ENCODE measurements around the gene HOXA7. TPM values are rescaled to one million over a fixed set of nuclear protein-coding genes. Genes with fewer than 3 reads are reported as not detected.

HOXA7 gene
- total RNA-seq, 1 donor from 2014 or later, result 12.0 TPM

- intact Hi-C loops (cut with DNase I), result loop anchor here (2.0 to 5.0 kb wide), 3 partner anchors 15 to 98 kb away; no protein-coding TSS in a partner anchor
- Histone ChIP-seq H3K27me3 (no peaks in the 10 kb centered on the region), H3K4me3 (peak overlapping the region; percentile 87), H3K9me3 (no peaks in the 10 kb centered on the region), H3K4me1 (peaks cover 0 to 2% of the 10 kb centered on the region in 2 donors), H3K27ac (peak overlapping the region; percentile 86 to 89), H3K36me3 (no peaks in the 10 kb centered on the region)
- DNase-seq (ENCODE audit: low spot score in 2 of 2), result peak in 1 of 2 donors; percentile 72
- TF ChIP-seq CTCF (IDR thresholded peaks at IDR 0.05), result peak in 1 of 3 experiments; percentile 46
These were observed 26.5 kb downstream of the HOXA7 start for GRCh38 chr7:27129729-27130539.

GRCh38 chr7:27128776-27129728 is 27.4 kb downstream of the HOXA7 start:
- Histone ChIP-seq H3K36me3 (no peaks in the 10 kb centered on the region), H3K4me3 (peak overlapping the region; percentile 87), H3K4me1 (peaks cover 0 to 2% of the 10 kb centered on the region in 2 donors), H3K27me3 (no peaks in the 10 kb centered on the region), H3K9me3 (no peaks in the 10 kb centered on the region), H3K27ac (peak overlapping the region; percentile 86 to 89)
- intact Hi-C loops (cut with DNase I), result no loop called here
- DNase-seq (ENCODE audit: low spot score in 2 of 2), result peak in 1 of 2 donors; percentile 64
- TF ChIP-seq CTCF (IDR thresholded peaks at IDR 0.05), result no peak

- Histone ChIP-seq H3K27me3 (no peaks in the 10 kb centered on the region), H3K4me1 (peaks cover 0 to 2% of the 10 kb centered on the region in 2 donors), H3K9me3 (no peaks in the 10 kb centered on the region), H3K27ac (peak overlapping the region; percentile 86 to 89), H3K4me3 (peak overlapping the region in 1 of 2 donors; percentile 87), H3K36me3 (no peaks in the 10 kb centered on the region)
- intact Hi-C loops (cut with DNase I), result no loop called here
- peak in 1 of 2 donors; percentile 54 for DNase-seq (ENCODE audit: low spot score in 2 of 2)
- no peak for TF ChIP-seq CTCF (IDR thresholded peaks at IDR 0.05)
These were observed 28.4 kb downstream of the HOXA7 start for GRCh38 chr7:27128034-27128433.

- Histone ChIP-seq H3K4me1 (peaks cover 0 to 2% of the 10 kb centered on the region in 2 donors), H3K27me3 (no peaks in the 10 kb centered on the region), H3K9me3 (no peaks in the 10 kb centered on the region), H3K36me3 (no peaks in the 10 kb centered on the region), H3K27ac (no peak overlapping the region), H3K4me3 (no peak overlapping the region)
- intact Hi-C loops (cut with DNase I), result no loop called here
- TF ChIP-seq CTCF (IDR thresholded peaks at IDR 0.05), result no peak
- no peak for DNase-seq (ENCODE audit: low spot score in 2 of 2)
These were observed 29.7 kb downstream of the HOXA7 start for GRCh38 chr7:27126596-27127327.

- Histone ChIP-seq H3K4me1 (peaks cover 0 to 2% of the 10 kb centered on the region in 2 donors), H3K36me3 (no peaks in the 10 kb centered on the region), H3K9me3 (no peaks in the 10 kb centered on the region), H3K27ac (peak overlapping the region; percentile 89 to 97), H3K27me3 (no peaks in the 10 kb centered on the region), H3K4me3 (no peak overlapping the region)
- DNase-seq (ENCODE audit: low spot score in 2 of 2), result no peak
- intact Hi-C loops (cut with DNase I), result no loop called here
- TF ChIP-seq CTCF (IDR thresholded peaks at IDR 0.05), result no peak
These were observed 30.5 kb downstream of the HOXA7 start for GRCh38 chr7:27125986-27126394.
